ENCODE data around the gene MLF2. TPM values are rescaled to one million over a fixed set of nuclear protein-coding genes. Genes with fewer than 3 reads are reported as not detected.

The MLF2 gene
- total RNA-seq (88.2 TPM), polyA plus RNA-seq (ENCODE audit: insufficient read depth in 1 of 8, insufficient read length in 8 of 8, low replicate concordance in 1 of 8) (100 to 1,000 TPM; 122 to 161 (median 148) TPM)
- long read RNA-seq, donor 1, transcript MLF2-201 (9 exons, 1,969 nt) = major isoform, 22 of 410 reads
- long read RNA-seq, donor 1, partial matches to known transcripts = 388 of 410 reads
- long read RNA-seq, donor 1, other reads (novel, unspliced or antisense) = 0 of 410 reads
- long read RNA-seq, donor 2, transcript MLF2-201 (9 exons, 1,969 nt) = major isoform, 6 of 6 reads
- long read RNA-seq, donor 2, partial matches to known transcripts = 0 of 6 reads
- long read RNA-seq, donor 2, other reads (novel, unspliced or antisense) = 0 of 6 reads
- long read RNA-seq, donor 3, transcript MLF2-201 (9 exons, 1,969 nt) = major isoform, 70 of 873 reads
- long read RNA-seq, donor 3, partial matches to known transcripts = 769 of 873 reads
- long read RNA-seq, donor 3, other reads (novel, unspliced or antisense) = 33 of 873 reads
- long read RNA-seq, donor 4, transcript MLF2-201 (9 exons, 1,969 nt) = major isoform, 36 of 575 reads
- long read RNA-seq, donor 4, partial matches to known transcripts = 539 of 575 reads
- long read RNA-seq, donor 4, other reads (novel, unspliced or antisense) = 0 of 575 reads
- long read RNA-seq, donor 5, transcript MLF2-201 (9 exons, 1,969 nt) = major isoform, 119 of 1,319 reads
- long read RNA-seq, donor 5, partial matches to known transcripts = 1,145 of 1,319 reads
- long read RNA-seq, donor 5, other reads (novel, unspliced or antisense) = 53 of 1,319 reads
- long read RNA-seq, donor 6, transcript MLF2-201 (9 exons, 1,969 nt) = major isoform, 98 of 952 reads
- long read RNA-seq, donor 6, partial matches to known transcripts = 821 of 952 reads
- long read RNA-seq, donor 6, other reads (novel, unspliced or antisense) = 32 of 952 reads
- long read RNA-seq, donor 7, transcript MLF2-201 (9 exons, 1,969 nt) = major isoform, 72 of 113 reads
- long read RNA-seq, donor 7, partial matches to known transcripts = 38 of 113 reads
- long read RNA-seq, donor 7, other reads (novel, unspliced or antisense) = 0 of 113 reads
- long read RNA-seq, donor 8, transcript MLF2-201 (9 exons, 1,969 nt) = major isoform, 36 of 70 reads
- long read RNA-seq, donor 8, partial matches to known transcripts = 26 of 70 reads
- long read RNA-seq, donor 8, other reads (novel, unspliced or antisense) = 6 of 70 reads
- long read RNA-seq, donor 9, transcript MLF2-201 (9 exons, 1,969 nt) = major isoform, 41 of 554 reads
- long read RNA-seq, donor 9, partial matches to known transcripts = 495 of 554 reads
- long read RNA-seq, donor 9, other reads (novel, unspliced or antisense) = 18 of 554 reads
- long read RNA-seq, donor 10, transcript MLF2-201 (9 exons, 1,969 nt) = major isoform, 66 of 902 reads
- long read RNA-seq, donor 10, partial matches to known transcripts = 784 of 902 reads
- long read RNA-seq, donor 10, other reads (novel, unspliced or antisense) = 51 of 902 reads
- long read RNA-seq, donor 11, transcript MLF2-201 (9 exons, 1,969 nt) = major isoform, 43 of 50 reads
- long read RNA-seq, donor 11, partial matches to known transcripts = 0 of 50 reads
- long read RNA-seq, donor 11, other reads (novel, unspliced or antisense) = 5 of 50 reads

- peaks cover 19% of the 10 kb centered on the region for H3K4me1 ChIP-seq (ENCODE audit: control insufficient read depth, insufficient read depth, low read length)
- under 1% methylated on average over 42 of the region's 62 CpGs for WGBS (ENCODE audit: insufficient coverage)
These were observed at the start of gene MLF2 for GRCh38 chr12:6752921-6753771. MLF2 (minus strand) TSS chr12:6753141; CDS start chr12:6752334, 807 bp downstream.

GRCh38 chr12:6799147-6799546 is 46.2 kb upstream of the MLF2 start:
- DNase-seq = no peak
- no peaks in the 10 kb centered on the region for H3K36me3 ChIP-seq (ENCODE audit: control insufficient read depth, insufficient read depth, low read length)
- H3K4me1 ChIP-seq (ENCODE audit: control insufficient read depth, insufficient read depth, low read length) = no peaks in the 10 kb centered on the region
- 83% methylated on average over 2 of the region's 5 CpGs for WGBS (ENCODE audit: insufficient coverage)
- no peak overlapping the region for H3K27ac ChIP-seq (ENCODE audit: low read length)
- peaks cover 3% of the 10 kb centered on the region for H3K27me3 ChIP-seq (ENCODE audit: control insufficient read depth, insufficient read depth, low read length)
- H3K9me3 ChIP-seq (replicated peaks; ENCODE audit: control insufficient read depth, low read depth, low read length) = no peaks in the 10 kb centered on the region
- H3K4me3 ChIP-seq (ENCODE audit: low read length) = no peak overlapping the region

More at GRCh38 chr12:6752921-6753771, at the start of gene MLF2:
- DNase-seq = peak; percentile 99
- peak within 1 kb of the TSS; percentile 100 for H3K4me3 ChIP-seq (ENCODE audit: low read length)
- peaks cover 39% of the 10 kb centered on the region for H3K36me3 ChIP-seq (ENCODE audit: control insufficient read depth, insufficient read depth, low read length)
- H3K27ac ChIP-seq (ENCODE audit: low read length) = peak within 1 kb of the TSS; percentile 100
- H3K9me3 ChIP-seq (replicated peaks; ENCODE audit: control insufficient read depth, low read depth, low read length) = no peaks in the 10 kb centered on the region
- H3K27me3 ChIP-seq (ENCODE audit: control insufficient read depth, insufficient read depth, low read length) = no peaks in the 10 kb centered on the region

- no peak overlapping the region for H3K27ac ChIP-seq (ENCODE audit: low read length)
- peaks cover 3% of the 10 kb centered on the region for H3K27me3 ChIP-seq (ENCODE audit: control insufficient read depth, insufficient read depth, low read length)
- no peaks in the 10 kb centered on the region for H3K9me3 ChIP-seq (replicated peaks; ENCODE audit: control insufficient read depth, low read depth, low read length)
- no peaks in the 10 kb centered on the region for H3K36me3 ChIP-seq (ENCODE audit: control insufficient read depth, insufficient read depth, low read length)
- H3K4me1 ChIP-seq (ENCODE audit: control insufficient read depth, insufficient read depth, low read length) = peaks cover 14% of the 10 kb centered on the region
- no peak for DNase-seq
- 100% methylated on average over 3 of the region's 4 CpGs for WGBS (ENCODE audit: insufficient coverage)
- no peak overlapping the region for H3K4me3 ChIP-seq (ENCODE audit: low read length)
These were observed 43.6 kb upstream of the MLF2 start for GRCh38 chr12:6796576-6796975.

GRCh38 chr12:6795088-6795487 is 42.1 kb upstream of the MLF2 start:
- H3K36me3 ChIP-seq (ENCODE audit: control insufficient read depth, insufficient read depth, low read length) = no peaks in the 10 kb centered on the region
- H3K27ac ChIP-seq (ENCODE audit: low read length) = no peak overlapping the region
- H3K9me3 ChIP-seq (replicated peaks; ENCODE audit: control insufficient read depth, low read depth, low read length) = no peaks in the 10 kb centered on the region
- H3K4me3 ChIP-seq (ENCODE audit: low read length) = no peak overlapping the region
- H3K4me1 ChIP-seq (ENCODE audit: control insufficient read depth, insufficient read depth, low read length) = peaks cover 14% of the 10 kb centered on the region
- DNase-seq = no peak
- peaks cover 3% of the 10 kb centered on the region for H3K27me3 ChIP-seq (ENCODE audit: control insufficient read depth, insufficient read depth, low read length)
- WGBS (ENCODE audit: insufficient coverage) = no CpG with 5 or more reads among the region's 2 CpGs

GRCh38 chr12:6792522-6793201 is 39.7 kb upstream of the MLF2 start:
- WGBS (ENCODE audit: insufficient coverage) = 7% methylated on average over 11 of the region's 12 CpGs
- Histone ChIP-seq H3K27ac (ENCODE audit: low read length) (peak overlapping the region; percentile 47), H3K4me1 (ENCODE audit: control insufficient read depth, insufficient read depth, low read length) (peaks cover 18% of the 10 kb centered on the region), H3K36me3 (ENCODE audit: control insufficient read depth, insufficient read depth, low read length) (no peaks in the 10 kb centered on the region), H3K4me3 (ENCODE audit: low read length) (no peak overlapping the region), H3K27me3 (ENCODE audit: control insufficient read depth, insufficient read depth, low read length) (peaks cover 3% of the 10 kb centered on the region), H3K9me3 (replicated peaks; ENCODE audit: control insufficient read depth, low read depth, low read length) (no peaks in the 10 kb centered on the region)
- peak; percentile 72 for DNase-seq

- Histone ChIP-seq H3K27me3 (ENCODE audit: control insufficient read depth, insufficient read depth, low read length) (peaks cover 3% of the 10 kb centered on the region), H3K36me3 (ENCODE audit: control insufficient read depth, insufficient read depth, low read length) (no peaks in the 10 kb centered on the region), H3K4me3 (ENCODE audit: low read length) (no peak overlapping the region), H3K27ac (ENCODE audit: low read length) (peak overlapping the region; percentile 47), H3K9me3 (replicated peaks; ENCODE audit: control insufficient read depth, low read depth, low read length) (no peaks in the 10 kb centered on the region), H3K4me1 (ENCODE audit: control insufficient read depth, insufficient read depth, low read length) (peaks cover 18% of the 10 kb centered on the region)
- WGBS (ENCODE audit: insufficient coverage) = 92% methylated on average over 6 of the region's 13 CpGs
- no peak for DNase-seq
These were observed 39.1 kb upstream of the MLF2 start for GRCh38 chr12:6791931-6792520.

- no peak for DNase-seq
- no peaks in the 10 kb centered on the region for H3K27me3 ChIP-seq (ENCODE audit: control insufficient read depth, insufficient read depth, low read length)
- WGBS (ENCODE audit: insufficient coverage) = 80% methylated on average over 2 of the region's 12 CpGs
- H3K9me3 ChIP-seq (replicated peaks; ENCODE audit: control insufficient read depth, low read depth, low read length) = no peaks in the 10 kb centered on the region
- H3K36me3 ChIP-seq (ENCODE audit: control insufficient read depth, insufficient read depth, low read length) = no peaks in the 10 kb centered on the region
- no peak overlapping the region for H3K27ac ChIP-seq (ENCODE audit: low read length)
- H3K4me1 ChIP-seq (ENCODE audit: control insufficient read depth, insufficient read depth, low read length) = peaks cover 18% of the 10 kb centered on the region
- H3K4me3 ChIP-seq (ENCODE audit: low read length) = no peak overlapping the region
These were observed 37.7 kb upstream of the MLF2 start for GRCh38 chr12:6790496-6791150.

All from muscle of leg (tissue), 16 donors.